ENCODE measurements around the gene MYADML2.

GRCh38 chr17:81978524-81979298, 31.7 kb upstream of the MYADML2 start:
- TF ChIP-seq FOXK1 (CRISPR knock-in tag; IDR thresholded peaks at IDR 0.05) (no peak), SP1 (CRISPR knock-in tag; conservative IDR thresholded peaks at IDR 0.05) (no peak), E2F1 (CRISPR knock-in tag; IDR thresholded peaks at IDR 0.05) (no peak)
